Body of pancreas (tissue), 4 donors: ENCODE measurements around the gene S1PR1.

ENCODE experiments used
- CTCF ChIP-seq, 7 experiments: fragments of 450-650 bp in 4 of 7; fragments of 200-600 bp in 3 of 7; sonication (generic) in 3 of 7; IDR thresholded peaks; one replicate each; pipeline ENCODE4 v1.5.1; 2016 to 2019; ENCODE audit warnings: antibody characterized with exemption in 7 of 7
- POLR2A ChIP-seq, 3 donors: fragments of 450-650 bp; IDR thresholded peaks; one replicate each; pipeline ENCODE4 v1.6.1; 2016; ENCODE audit warnings: antibody characterized with exemption in 3 of 3, mild to moderate bottlenecking in 2 of 3

GRCh38 chr1:101261623-101262022 is 24.8 kb downstream of the S1PR1 start:
- TF ChIP-seq POLR2A (IDR thresholded peaks at IDR 0.05) (no peak), CTCF (IDR thresholded peaks at IDR 0.05) (no peak)
